ENCODE measurements around the gene HMGN1. TPM values are rescaled to one million over a fixed set of nuclear protein-coding genes. Genes with fewer than 3 reads are reported as not detected.
A peak's percentile ranks its signal among the peaks of the same experiment; 100 is the strongest.
"Not testable (repeated sequence)": the region's sequence is repeated elsewhere in the genome, so short reads cannot be mapped to it uniquely, and the experiment has no call there.

HMGN1 gene, protein sequence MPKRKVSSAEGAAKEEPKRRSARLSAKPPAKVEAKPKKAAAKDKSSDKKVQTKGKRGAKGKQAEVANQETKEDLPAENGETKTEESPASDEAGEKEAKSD
- total RNA-seq: 191 TPM

DNA sequence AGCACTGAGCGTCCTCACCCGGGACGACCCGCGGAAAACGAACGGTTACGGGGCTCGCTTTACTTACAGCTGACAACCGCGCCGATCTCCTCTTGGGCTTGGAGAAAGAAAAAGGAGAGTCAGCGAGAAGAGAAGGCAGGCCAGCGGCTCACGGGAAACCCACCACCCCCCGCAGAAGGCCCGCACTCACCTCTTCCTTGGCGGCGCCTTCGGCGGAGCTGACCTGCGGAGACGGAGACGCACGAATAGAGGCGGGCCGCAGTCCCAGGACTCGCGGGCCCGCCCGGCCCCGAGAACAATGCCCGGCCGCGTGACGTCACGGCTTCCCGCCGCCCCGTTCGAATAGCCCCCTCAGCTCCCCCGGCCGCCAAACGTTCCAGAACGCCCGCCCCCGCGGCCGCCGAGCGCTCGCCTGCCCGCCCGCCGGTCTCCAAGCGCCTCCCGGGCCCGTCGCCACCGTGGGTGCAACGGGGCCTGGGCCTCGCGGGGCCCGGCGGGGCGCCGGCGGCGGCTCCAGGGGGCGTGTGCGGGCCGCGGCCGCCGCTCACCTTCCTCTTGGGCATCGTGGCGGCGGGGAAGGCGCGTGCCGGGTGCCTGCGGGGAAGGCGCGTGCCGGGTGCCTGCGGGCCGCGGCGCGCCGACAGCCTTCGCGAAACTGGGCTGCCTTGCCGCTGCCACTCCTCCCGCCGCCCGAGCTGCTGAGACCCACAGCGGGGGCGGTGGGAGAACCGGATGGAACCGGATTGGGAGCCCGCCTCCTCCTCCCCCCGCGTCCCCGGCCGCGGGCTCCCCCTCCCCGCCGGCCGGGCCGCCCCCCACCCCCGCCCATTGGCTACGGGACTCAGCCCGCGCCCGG, at the start of gene HMGN1:
Gene HMGN1, minus strand, starts transcription at position 734 of the 856 bp plus-strand sequence. Its CDS starts 171 bp downstream, at position 563.
- peak; percentile 86 for DNase-seq (ENCODE audit: low spot score)

DNA sequence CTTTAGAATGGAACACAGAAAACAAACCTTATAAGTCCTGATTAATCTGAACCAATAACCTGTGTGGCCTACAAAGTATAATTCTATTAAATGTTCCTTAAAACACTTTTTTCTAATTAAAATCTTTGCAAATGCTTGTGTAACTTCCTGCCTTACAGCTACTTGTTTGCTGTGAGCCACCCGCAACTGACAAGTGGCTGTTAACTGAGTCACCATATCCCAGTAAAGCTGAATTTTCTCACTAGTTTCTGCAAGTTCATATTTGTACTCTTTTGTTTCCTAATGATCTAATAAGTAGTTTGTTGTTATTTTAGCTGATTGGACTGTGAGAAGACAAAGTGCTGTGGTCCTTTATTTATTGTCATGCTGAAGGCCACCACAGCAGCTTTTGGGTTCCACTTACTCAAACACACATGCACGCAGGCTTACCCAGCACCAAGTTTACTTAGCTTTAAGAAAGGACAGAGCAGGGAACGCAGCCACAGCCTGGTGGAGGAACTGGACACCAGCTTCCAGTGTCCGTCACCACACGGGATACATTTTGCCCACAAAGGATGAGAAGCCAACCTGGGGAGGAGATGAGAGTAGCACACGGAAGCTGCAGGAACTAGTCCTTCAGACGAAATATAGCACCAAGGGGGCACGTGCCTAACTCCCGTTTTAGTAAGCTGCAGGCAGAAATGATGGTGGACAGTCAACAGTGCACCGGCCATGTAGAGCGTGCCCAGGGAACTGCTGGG, 48.9 kb upstream of the HMGN1 start:
- DNase-seq (ENCODE audit: low spot score): no peak

DNA sequence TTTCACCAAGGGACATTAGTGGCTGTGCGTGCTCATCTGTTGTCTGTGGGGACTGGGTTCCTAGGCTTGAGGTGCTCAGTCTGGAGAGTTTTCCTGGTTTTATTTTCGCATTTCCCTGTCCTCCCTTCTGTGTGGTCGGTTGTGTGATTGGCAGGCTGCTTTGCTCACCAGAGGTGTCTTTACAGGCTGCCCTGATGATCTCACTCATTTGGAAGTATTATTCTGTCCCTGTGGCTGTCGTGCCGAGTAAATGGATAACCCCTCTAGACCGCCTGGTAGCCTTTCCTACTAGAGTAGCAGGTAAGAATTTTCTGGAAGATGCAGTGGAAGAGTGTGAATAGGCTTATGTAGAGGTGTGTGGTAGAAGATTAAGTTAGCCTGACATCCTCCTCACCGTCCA, 44.1 kb upstream of the HMGN1 start:
- DNase-seq (ENCODE audit: low spot score): no peak

DNA sequence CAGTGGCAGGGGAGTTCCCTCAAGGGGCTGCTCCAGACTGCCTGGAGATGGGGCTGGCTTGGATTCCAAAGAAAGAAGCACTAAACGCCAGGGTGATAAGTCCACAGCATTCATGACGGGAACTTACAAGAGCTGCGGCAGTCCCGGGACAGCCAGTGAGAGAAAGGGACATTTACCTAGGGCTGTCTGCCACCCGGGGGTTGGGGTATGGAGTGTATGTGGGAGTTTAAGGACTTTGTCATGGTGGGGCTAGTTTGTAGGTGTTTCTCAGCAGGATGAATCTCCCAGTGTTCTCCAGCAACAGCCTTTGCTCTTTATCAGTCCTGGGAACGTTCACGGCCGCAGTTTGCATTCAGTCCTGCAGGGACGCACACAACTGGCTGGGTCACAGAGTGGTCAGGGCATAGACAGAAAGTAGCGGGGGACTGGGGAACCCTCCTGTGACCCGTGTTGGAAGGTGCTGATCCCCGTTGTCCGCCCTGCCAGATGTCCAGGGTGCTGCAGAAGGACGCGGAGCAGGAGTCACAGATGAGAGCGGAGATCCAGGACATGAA, 41.4 kb upstream of the HMGN1 start:
- DNase-seq (ENCODE audit: low spot score): no peak

DNA sequence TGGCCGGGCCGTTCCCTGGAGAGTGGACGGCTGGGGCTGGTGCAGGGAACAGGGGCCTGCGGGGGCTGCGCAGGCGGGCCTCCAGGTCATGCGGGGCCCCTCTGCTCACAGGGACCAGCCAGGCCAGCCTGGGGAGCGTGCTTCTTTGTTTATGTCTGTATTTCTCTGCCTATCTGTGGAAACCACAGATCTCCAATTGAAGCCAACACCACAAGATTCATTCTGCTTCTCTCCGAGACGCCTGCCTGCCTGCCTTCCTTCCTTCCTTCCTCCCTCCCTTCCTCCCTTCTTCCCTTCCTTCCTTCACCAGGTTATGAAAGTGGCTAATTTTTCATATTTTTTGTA, 39.9 kb upstream of the HMGN1 start:
- DNase-seq (ENCODE audit: low spot score): no peak

DNA sequence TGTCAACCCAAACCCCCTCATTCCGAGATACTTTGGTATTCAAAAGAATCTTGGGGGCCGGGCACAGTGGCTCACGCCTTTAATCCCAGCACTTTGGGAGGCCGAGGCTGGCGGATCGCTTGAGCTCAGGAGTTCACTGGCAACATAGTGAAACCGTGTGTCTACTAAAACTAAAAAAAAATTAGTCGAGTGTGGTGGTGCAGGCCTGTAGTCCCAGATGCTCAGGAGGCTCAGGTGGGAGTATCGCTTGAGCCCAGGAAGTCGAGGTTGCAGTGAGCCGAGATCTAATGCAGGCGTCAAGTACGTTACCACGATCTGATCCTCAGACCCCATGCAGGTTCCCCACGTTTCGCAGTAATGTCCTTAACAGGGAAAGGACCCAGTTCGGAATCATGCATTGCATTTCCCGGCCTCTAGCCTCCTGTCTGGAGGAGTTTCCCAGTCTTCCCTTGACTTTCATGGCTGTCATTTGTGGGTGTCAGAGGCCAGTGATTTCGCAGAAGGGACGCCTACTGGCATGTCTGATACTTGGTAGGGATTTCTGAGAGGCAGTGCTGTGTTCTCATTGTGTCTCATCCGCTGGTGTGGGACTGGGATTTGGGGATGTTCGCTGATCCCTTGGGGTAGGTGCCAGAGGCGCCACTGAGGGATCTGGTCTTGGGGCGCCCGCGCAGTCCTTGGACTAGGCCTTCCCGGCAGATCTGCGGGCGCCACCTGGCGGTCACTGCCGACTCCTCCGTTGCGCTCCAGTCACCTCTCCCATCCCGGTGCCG, 39.3 kb upstream of the HMGN1 start:
- peak; percentile 89 for DNase-seq (ENCODE audit: low spot score)

DNA sequence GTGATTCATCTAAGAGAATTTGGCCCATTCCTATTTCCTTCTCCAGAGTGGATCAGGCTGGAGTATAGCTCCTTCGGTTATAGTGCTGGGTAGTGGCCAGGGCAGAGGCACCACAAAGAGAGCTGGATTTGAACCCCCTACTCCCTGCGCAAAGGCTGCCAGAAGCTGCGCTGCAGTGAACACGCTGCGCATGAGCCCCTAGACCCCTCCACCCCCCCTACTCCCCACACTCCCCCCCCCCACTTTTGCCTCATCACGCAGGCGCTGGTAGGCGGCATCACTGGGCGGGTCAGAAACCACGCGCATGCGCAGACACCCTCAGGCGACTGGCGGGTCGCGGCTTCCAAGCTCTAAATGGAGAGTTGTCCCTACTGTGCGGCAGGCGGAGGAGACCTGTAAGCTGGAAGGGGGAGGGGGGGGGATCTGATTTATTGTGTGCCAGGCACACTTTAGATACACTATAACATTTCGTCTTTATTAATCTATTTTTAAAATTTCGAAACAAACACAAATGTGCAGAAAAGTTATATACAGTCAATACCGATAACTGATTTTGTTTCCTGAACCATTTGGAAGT, 38.7 kb upstream of the HMGN1 start:
- peak; percentile 92 for DNase-seq (ENCODE audit: low spot score)

DNA sequence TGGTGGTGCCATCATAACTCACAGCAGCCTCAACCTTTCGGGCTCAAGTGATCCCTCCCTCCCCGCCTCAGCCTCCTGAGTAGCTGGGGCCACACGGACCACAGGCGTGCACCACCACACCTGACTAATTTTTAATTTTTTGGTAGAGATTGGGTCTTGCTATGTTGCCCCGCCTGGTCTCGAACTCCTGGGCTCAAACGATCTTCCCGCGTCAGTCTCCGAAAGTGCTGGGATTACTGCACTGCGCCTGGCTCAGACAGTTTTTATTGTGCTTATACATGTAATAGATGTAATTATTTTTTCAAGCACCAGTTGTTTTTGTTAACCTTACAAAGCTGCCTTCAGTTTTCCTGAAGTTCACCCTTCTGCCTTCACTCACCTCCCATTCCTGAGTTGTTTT, 38.0 kb upstream of the HMGN1 start:
- DNase-seq (ENCODE audit: low spot score): no peak

DNA sequence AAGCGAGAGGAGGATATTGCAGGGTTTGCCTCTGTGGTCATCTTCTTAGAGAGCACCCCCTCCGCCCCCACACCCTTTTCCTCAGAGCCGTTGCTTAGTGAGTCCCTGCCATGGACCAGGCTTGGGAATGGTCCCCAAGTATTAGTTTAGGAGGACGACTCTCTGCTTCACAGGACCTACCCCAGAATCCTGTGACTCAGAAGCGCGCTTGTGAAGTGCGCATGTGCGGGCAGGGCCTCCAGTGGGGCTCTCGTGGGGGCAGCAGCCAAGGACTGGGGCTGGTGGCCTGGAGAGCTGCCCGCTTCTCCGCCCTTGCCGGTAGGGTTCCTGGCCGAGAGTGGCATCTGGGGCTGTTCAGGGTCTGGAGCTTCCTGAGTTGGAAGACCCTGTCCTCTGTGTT, 37.3 kb upstream of the HMGN1 start:
- peak; percentile 16 for DNase-seq (ENCODE audit: low spot score)

DNA sequence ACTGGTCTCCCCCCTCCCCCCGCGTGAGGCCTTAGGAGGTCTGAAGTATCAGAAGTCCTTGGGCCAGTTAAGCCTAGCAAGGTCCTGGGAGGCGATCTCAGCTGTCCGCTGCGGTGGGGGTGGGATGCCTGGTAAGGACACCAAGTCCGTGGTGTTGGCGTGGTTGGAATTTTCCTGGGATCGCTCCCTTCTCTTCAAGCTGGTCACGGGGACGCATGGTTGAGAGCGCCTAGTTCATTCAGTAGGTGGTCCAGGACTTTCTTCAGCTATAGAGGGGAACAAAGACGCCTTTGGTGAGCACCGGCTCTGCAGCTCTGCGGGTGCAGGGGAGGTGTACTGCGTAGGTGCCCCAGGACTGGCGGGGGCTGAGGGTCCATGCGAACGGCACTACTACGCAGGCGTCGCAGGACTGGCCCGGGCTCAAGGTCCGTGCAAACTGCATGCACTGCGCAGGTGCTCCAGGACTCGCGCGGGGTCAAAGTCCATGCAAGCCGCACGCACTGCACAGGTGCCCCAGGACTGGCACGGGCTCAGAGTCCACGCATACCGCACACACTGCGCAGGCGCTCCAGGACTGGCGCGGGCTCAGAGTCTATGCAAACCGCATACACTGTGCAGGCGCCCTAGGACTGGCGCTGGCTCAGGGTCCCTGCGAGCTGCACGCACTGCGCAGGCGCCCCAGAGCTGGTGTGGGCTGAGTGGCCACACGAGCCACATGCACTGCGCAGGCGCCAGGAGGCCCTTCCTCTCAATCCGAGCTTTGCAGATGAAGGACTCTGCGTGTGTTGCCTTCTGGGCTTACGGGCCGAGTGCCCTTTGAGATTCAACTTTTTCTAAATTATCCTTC, 36.6 kb upstream of the HMGN1 start:
- peak; percentile 92 for DNase-seq (ENCODE audit: low spot score)

DNA sequence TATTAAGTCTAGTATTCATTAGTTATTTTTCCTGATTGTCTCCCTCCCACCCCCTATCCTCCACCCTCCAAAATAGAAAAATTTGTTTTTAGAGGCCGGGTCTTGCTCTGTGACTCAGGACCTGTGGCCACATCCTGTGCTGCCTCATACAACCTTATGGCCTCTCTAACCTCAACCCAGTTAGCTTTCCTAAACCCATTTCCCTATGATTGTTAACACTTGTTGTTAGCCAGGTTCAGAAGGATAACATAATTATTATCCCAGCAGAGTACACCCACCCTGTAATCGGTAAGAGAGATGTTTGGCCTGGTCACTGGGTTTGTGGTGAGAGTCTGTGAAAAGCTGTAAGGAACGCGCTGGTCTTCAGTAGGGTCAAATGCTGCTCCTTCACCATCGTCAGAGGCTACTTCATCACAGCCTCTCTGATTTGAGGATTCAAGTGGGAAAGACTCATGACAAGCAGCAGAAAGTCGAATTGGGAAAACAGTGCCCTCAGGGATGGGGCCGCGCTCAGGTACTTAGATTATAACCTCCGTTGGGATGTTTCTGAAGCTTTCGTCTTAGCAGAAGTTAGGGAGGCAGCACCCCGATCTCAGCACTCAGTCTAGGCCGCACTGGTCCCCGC, 35.9 kb upstream of the HMGN1 start:
- no peak for DNase-seq (ENCODE audit: low spot score)

DNA sequence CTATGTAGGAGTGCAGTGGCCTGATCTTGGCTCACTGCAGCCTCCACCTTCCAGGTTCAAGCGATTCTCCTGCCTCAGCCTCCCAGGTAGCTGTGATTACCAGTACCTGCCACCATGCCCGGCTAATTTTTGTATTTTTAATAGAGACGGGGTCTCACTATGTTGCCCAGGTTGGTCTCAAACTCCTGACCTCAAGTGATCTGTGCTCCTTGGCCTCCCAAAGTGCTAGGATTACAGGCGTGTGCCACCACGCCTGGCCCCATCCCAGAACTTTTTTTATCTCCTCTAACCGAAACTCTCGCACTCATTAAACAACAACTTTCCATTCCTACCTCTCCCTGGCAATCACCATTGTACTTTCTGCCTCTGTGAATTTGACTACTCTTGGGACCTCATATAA, 33.2 kb upstream of the HMGN1 start:
- not testable (repeated sequence) for DNase-seq (ENCODE audit: low spot score)

DNA sequence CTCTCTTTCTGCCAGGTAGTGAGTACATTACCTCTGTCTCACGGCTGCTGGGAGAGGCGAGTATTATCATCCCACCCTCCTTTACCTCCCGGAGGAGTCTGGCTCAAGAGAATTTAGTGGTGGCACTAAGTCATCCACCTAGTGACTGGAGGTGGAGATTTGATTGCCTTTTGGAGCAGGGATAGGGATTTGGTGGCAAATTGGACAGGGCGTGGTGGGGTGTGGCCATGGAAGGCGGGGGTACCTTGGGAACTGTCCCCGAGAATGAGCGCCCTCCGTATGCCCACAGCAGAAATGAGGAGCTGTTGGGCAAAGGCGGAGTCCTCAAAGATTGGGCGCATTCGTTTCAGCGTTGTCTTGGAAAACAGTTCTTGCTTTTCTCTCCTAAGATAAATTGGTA, 32.1 kb upstream of the HMGN1 start:
- DNase-seq (ENCODE audit: low spot score): no peak

DNA sequence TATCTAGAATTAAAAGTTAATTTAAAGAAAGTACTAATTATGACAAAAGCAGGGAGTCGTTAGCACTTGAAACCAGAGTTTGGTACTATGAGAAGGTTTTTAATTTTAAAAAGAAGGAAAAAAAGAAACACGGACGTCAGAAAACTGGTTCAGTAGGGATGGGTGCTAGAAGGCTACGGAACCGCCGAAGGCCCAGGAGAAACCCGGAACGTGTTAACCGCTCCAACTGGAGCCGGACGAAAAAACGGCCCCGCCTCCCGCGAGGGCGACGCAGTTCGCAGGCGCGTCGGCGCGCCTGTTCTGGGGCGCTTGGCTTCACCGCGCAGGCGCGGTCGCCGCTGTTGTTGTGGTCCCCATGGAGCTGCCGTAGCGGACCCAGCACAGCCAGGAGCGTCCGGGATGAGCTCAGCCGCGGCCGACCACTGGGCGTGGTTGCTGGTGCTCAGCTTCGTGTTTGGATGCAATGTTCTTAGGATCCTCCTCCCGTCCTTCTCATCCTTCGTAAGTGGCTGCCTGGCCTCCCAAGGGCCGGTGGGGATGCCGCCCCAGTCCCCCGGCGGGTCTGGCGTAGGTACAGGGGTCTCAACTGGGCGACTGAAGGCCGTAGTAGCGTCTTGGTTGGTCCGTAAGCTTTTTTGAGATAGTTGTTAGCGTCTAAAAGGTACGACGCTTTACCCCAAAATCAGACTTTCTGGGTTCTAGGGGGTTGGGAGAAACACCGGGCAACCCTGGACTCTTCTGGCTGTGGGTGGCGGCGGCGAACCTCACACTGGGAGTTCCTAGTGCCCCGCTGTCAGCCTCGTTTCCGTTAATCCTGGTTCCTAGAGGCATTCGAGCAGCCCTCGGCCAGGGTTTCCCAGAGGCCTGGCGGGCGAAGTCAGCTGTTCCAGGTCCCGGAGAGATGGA, 31.4 kb upstream of the HMGN1 start:
- peak; percentile 95 for DNase-seq (ENCODE audit: low spot score)

DNA sequence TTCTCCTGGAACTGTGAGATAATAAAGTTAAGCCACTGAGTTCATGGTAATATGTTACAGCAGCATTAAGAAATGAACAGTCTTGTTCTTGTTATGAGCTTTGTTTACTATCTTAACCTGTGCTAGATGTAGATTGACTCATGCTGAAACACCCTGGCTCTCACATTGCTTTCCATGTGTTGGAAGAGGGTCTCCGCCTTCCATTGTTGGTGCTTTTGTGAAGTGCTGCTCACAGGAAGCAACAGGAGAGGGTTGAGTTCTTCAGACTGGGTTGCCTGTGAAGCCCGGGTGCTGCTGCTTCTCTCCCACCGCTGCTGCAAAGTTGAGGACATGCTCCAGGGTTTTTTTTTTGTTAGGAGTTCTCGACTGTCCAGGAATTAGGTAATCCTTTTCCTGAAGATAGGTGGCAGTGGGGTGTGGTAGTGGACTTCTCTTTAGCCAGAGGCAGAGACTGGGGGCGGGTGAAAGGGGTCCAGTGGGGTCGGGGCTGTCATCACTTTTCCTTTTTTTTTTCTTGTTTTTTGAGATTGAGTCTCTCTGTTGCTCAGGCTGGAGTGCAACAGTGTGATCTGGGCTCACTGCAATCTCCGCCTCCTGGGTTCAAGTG, 28.7 kb upstream of the HMGN1 start:
- no peak for DNase-seq (ENCODE audit: low spot score)

DNA sequence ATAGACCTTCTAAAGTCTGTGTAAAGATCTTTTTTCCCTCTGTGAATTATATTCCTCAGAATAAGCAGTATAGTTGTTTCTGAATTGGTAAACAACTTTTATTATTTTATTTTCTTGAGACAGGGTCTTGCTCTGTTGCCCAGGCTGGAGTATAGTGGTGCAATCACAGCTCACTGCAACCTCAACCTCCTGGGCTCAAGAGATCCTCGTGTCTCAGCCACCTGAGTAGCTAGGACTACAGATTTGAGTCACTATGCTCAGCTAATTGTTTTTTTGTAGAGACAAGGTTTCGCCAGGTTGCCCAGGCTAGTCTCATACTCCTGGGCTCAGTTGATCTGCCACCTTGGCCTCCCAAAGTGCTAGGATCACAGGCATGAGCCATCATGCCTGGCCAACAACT, 26.6 kb upstream of the HMGN1 start:
- DNase-seq (ENCODE audit: low spot score): no peak

DNA sequence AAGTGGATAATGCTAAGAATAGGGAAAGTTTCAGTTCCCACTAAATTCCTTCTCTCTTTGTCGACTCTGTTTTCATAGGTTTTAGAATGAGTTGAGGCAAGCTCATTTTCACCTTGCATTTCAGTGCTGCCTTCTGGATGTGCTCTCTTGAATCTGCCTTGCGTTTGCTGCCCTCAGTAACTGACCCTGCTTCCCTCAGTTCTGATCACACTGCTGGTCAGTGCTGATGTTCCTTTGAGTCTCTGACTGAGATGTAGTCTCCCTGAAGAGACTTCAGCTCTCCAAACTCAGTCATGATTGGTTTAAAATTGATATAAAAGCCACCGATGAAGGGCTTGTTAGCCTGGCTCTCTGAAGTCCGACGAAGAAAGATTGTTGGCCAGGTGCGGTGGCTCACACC, 25.2 kb upstream of the HMGN1 start:
- DNase-seq (ENCODE audit: low spot score): no peak

DNA sequence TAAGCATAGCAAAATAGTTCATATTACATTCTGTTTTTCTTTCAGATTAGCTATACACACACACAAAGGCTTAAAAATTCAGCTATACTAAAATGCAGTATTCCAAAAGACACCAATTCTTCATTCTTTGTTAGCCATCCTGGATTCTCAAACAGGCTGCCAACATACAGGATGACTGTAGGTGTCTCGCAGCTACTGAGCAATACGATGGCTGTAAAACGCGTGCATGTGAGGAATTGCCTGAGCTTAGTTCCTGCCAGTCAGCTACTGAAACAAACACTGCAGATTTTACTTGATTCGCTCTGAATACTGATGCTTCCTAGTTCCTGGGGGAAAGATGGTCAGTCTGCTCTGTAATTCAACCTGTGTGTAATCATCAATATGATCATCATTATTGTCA, 24.7 kb upstream of the HMGN1 start:
- DNase-seq (ENCODE audit: low spot score): no peak

DNA sequence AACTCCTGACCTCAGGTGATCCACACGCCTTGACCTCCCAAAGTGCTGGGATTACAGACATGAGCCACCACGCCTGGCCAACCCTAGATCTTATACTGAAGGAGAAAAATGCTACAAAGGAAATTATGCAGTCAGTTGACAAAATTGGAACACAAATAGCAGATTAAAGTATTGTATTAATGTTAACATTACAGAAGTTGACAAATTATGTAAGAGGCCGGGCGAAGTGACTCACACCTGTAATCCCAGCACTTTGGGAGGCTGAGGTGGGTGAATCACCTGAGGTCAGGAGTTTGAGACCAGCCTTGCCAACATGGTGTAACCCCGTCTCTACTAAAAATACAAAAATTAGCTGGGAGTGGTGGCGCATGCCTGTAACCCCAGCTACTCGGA, 21.0 kb upstream of the HMGN1 start:
- not testable (repeated sequence) for DNase-seq (ENCODE audit: low spot score)

Measured in mucosa of gallbladder (tissue), 1 donor.